ENCODE data around the gene PMP22.

- TF ChIP-seq POLR2A (IDR thresholded peaks at IDR 0.05; ENCODE audit: low read depth, low read length) (no peak), POLR2AphosphoS5 (IDR thresholded peaks at IDR 0.05; ENCODE audit: low read depth, low read length) (no peak)
Measured at GRCh38 chr17:15261258-15261801, 3.8 kb downstream of the PMP22 start.

All from GM12892 (cell line).